OCI-LY7 (cell line): ENCODE measurements around the gene PCNX3. TPM values are rescaled to one million over a fixed set of nuclear protein-coding genes. Genes with fewer than 3 reads are reported as not detected.

ENCODE experiments used
- BruUV-seq: library from RNA; stranded (reverse); fragments of 400-500 nt; replicated peaks from 2 replicates; lab custom pipeline; 2021; lab: Mats Ljungman, UMichigan
- CTCF ChIA-PET: fragments of 300-600 bp; sonication (Branson Sonifier 250); formaldehyde crosslinking; loops from one replicate; lab custom pipeline; 2022; ENCODE audit warnings: antibody characterized with exemption; ENCODE audit not compliant: unreplicated experiment; lab: Charles Lee
- POLR2A ChIA-PET: fragments of 300-600 bp; sonication (Branson Sonifier 250); formaldehyde crosslinking; loops from one replicate; lab custom pipeline; 2022; ENCODE audit warnings: antibody characterized with exemption; lab: Charles Lee
- DNase-seq: peaks from one replicate; pipeline ENCODE4 v3.0.0-alpha.2; 2015; ENCODE audit warnings: low spot score
- H2AFZ ChIP-seq: fragments of 200-600 bp; sonication (generic), shearing (Covaris generic); 2 replicates; pipeline ENCODE4 v1.6.1; 2014; ENCODE audit warnings: mild to moderate bottlenecking, antibody characterized with exemption, low read length, moderate library complexity
- H3K27ac ChIP-seq: fragments of 200-600 bp; sonication (generic); 2 replicates; pipeline ENCODE4 v1.5.1; 2014; ENCODE audit warnings: mixed run types, low read depth, mild to moderate bottlenecking, moderate library complexity, low read length, inconsistent platforms; ENCODE audit not compliant: poor library complexity, severe bottlenecking
- H3K36me3 ChIP-seq: fragments of 200-600 bp; sonication (generic); 2 replicates; pipeline ENCODE4 v1.6.1; 2014; ENCODE audit warnings: mild to moderate bottlenecking, antibody characterized with exemption, low read length, moderate library complexity, mixed read lengths; ENCODE audit not compliant: insufficient read depth
- H3K4me1 ChIP-seq: fragments of 200-600 bp; sonication (generic); 2 replicates; pipeline ENCODE4 v1.5.1; 2014; ENCODE audit warnings: mild to moderate bottlenecking, low read length; ENCODE audit not compliant: insufficient read depth, poor library complexity, severe bottlenecking
- H3K4me2 ChIP-seq: fragments of 200-600 bp; sonication (generic); 2 replicates; pipeline ENCODE4 v1.6.1; 2014; ENCODE audit warnings: mild to moderate bottlenecking, low read length
- H3K4me3 ChIP-seq: fragments of 200-600 bp; sonication (generic); 2 replicates; pipeline ENCODE4 v1.5.1; 2014; ENCODE audit warnings: mild to moderate bottlenecking, low read depth, low read length; ENCODE audit not compliant: poor library complexity, severe bottlenecking
- H3K79me2 ChIP-seq: fragments of 200-600 bp; sonication (generic); 2 replicates; pipeline ENCODE4 v1.6.1; 2016; ENCODE audit warnings: low read depth, mild to moderate bottlenecking, low read length, moderate library complexity, mixed read lengths; ENCODE audit not compliant: insufficient read depth
- H3K9me2 ChIP-seq: fragments of 200-600 bp; sonication (generic); 2 replicates; pipeline ENCODE4 v1.6.1; 2016; ENCODE audit warnings: mild to moderate bottlenecking, low read length, mixed read lengths; ENCODE audit not compliant: insufficient read depth
- H3K9me3 ChIP-seq: fragments of 200-600 bp; sonication (generic); 2 replicates; pipeline ENCODE4 v1.6.1; 2014; ENCODE audit warnings: mild to moderate bottlenecking, mixed run types, low read length, mixed read lengths
- H4K20me1 ChIP-seq: fragments of 200-600 bp; sonication (generic); 2 replicates; pipeline ENCODE4 v1.6.1; 2014; ENCODE audit warnings: mild to moderate bottlenecking, antibody characterized with exemption, low read length, moderate library complexity, mixed read lengths; ENCODE audit not compliant: insufficient read depth
- CTCF ChIP-seq: fragments of 200-600 bp; sonication (generic); conservative IDR thresholded peaks from 2 replicates; pipeline ENCODE4 v1.5.1; 2014; ENCODE audit warnings: mild to moderate bottlenecking, antibody characterized with exemption, low read length, moderate library complexity, mixed read lengths
- EZH2phosphoT487 ChIP-seq: fragments of 200-600 bp; sonication (generic); IDR thresholded peaks from 2 replicates; pipeline ENCODE4 v1.6.1; 2018; ENCODE audit warnings: low read depth, borderline replicate concordance, mild to moderate bottlenecking, mixed run types, antibody characterized with exemption, low read length, moderate library complexity, mixed read lengths
- intact Hi-C: fragments of 100-400 bp; cut with micrococcal nuclease; formaldehyde crosslinking; loops from one replicate; pipeline ENCODE4 v1.10.0; 2022; ENCODE audit not compliant: unreplicated experiment
- total RNA-seq, 2 experiments: library from RNA; depleted of rRNA in 1 of 2; stranded (reverse); fragments of >200 nt in 1 of 2; shearing (Covaris generic) in 1 of 2; gene quantifications; 2 replicates each; pipeline ENCODE4 v1.2.3, GENCODE V29; 2014 to 2022

The PCNX3 gene
- total RNA-seq, 2 experiments from 2014 or later, result 36.2 to 66.7 TPM

- H3K27ac ChIP-seq, result no peak overlapping the region
- H3K9me2 ChIP-seq, result no peaks in the 10 kb centered on the region
- ChIA-PET CTCF (no interaction called here), POLR2A (no interaction called here)
- no peak overlapping the region for H2AFZ ChIP-seq
- no peak for TF ChIP-seq CTCF
- H3K4me1 ChIP-seq, result peaks cover 18% of the 10 kb centered on the region
- no peaks in the 10 kb centered on the region for H3K79me2 ChIP-seq
- H3K4me3 ChIP-seq, result no peak overlapping the region
- intact Hi-C loops, result no loop called here
- peaks cover 82% of the 10 kb centered on the region for H3K36me3 ChIP-seq
- DNase-seq, result no peak
- no peaks in the 10 kb centered on the region for H3K9me3 ChIP-seq
- BruUV-seq, result no TSS peak
- no peaks in the 10 kb centered on the region for H4K20me1 ChIP-seq
- no peak overlapping the region for H3K4me2 ChIP-seq
Measured at GRCh38 chr11:65649656-65650546, 34.3 kb downstream of the PCNX3 start.

- Histone ChIP-seq H4K20me1 (no peaks in the 10 kb centered on the region), H3K9me3 (no peaks in the 10 kb centered on the region), H3K27ac (no peak overlapping the region), H3K36me3 (peaks cover 82% of the 10 kb centered on the region), H2AFZ (no peak overlapping the region), H3K9me2 (no peaks in the 10 kb centered on the region), H3K4me1 (peaks cover 18% of the 10 kb centered on the region), H3K79me2 (no peaks in the 10 kb centered on the region), H3K4me2 (no peak overlapping the region), H3K4me3 (no peak overlapping the region)
- CTCF ChIA-PET, result no interaction called here
- POLR2A ChIA-PET, result no interaction called here
- BruUV-seq, result no TSS peak
- intact Hi-C loops, result no loop called here
- TF ChIP-seq CTCF (no peak), EZH2phosphoT487 (no peak)
- no peak for DNase-seq
Measured at GRCh38 chr11:65650547-65651338, 35.2 kb downstream of the PCNX3 start.

GRCh38 chr11:65651339-65651588 lies 35.7 kb downstream of the PCNX3 start:
- no TSS peak for BruUV-seq
- no peaks in the 10 kb centered on the region for H3K9me2 ChIP-seq
- ChIA-PET POLR2A (no interaction called here), CTCF (no interaction called here)
- intact Hi-C loops, result no loop called here
- H3K4me2 ChIP-seq, result no peak overlapping the region
- H3K27ac ChIP-seq, result no peak overlapping the region
- no peak overlapping the region for H2AFZ ChIP-seq
- no peak for TF ChIP-seq CTCF
- no peak for TF ChIP-seq EZH2phosphoT487
- H4K20me1 ChIP-seq, result no peaks in the 10 kb centered on the region
- no peak for DNase-seq
- H3K9me3 ChIP-seq, result no peaks in the 10 kb centered on the region
- peaks cover 18% of the 10 kb centered on the region for H3K4me1 ChIP-seq
- H3K4me3 ChIP-seq, result no peak overlapping the region
- H3K36me3 ChIP-seq, result peaks cover 82% of the 10 kb centered on the region
- H3K79me2 ChIP-seq, result no peaks in the 10 kb centered on the region
